ENCODE results near the gene RIBC2. TPM values are rescaled to one million over a fixed set of nuclear protein-coding genes. Genes with fewer than 3 reads are reported as not detected.

RIBC2 gene
- total and polyA plus RNA-seq, 2 of the 13 experiments (the other 11 are each of a cell fraction or from before 2014, with no cell fraction given) = 0.55 TPM; not detected in 1

- no peak for TF ChIP-seq ZBTB40 (IDR thresholded peaks at IDR 0.05)
- TF ChIP-seq ZBTB40 (CRISPR knock-in tag; IDR thresholded peaks at IDR 0.05) = peak; percentile 62; the same call in 1 of the 2 replicates
- peak; percentile 42; the same call in 1 of the 2 replicates for TF ChIP-seq GMEB1 (CRISPR knock-in tag; IDR thresholded peaks at IDR 0.05; ENCODE audit: borderline replicate concordance)
- TF ChIP-seq SSRP1 (CRISPR knock-in tag; IDR thresholded peaks at IDR 0.05) = no peak
- TF ChIP-seq ZFP91 (CRISPR knock-in tag; IDR thresholded peaks at IDR 0.05; ENCODE audit: borderline replicate concordance) = peak; percentile 20; the same call in 1 of the 2 replicates
- TF ChIP-seq KLF6 (CRISPR knock-in tag; IDR thresholded peaks at IDR 0.05) = no peak
- no peak for TF ChIP-seq ZNF773 (CRISPR knock-in tag; IDR thresholded peaks at IDR 0.05; ENCODE audit: borderline replicate concordance)
- TF ChIP-seq ZNF3 (CRISPR knock-in tag; IDR thresholded peaks at IDR 0.05) = no peak
- TF ChIP-seq FOXP4 (CRISPR knock-in tag; IDR thresholded peaks at IDR 0.05) = no peak
- TF ChIP-seq ZFP37 (CRISPR knock-in tag; IDR thresholded peaks at IDR 0.05; ENCODE audit: borderline replicate concordance) = no peak
- TF ChIP-seq SIN3B (IDR thresholded peaks at IDR 0.05; ENCODE audit: low read length) = no peak
- no peak for TF ChIP-seq ZNF543 (CRISPR knock-in tag; IDR thresholded peaks at IDR 0.05)
- no peak for TF ChIP-seq ZNF747 (CRISPR knock-in tag; IDR thresholded peaks at IDR 0.05; ENCODE audit: borderline replicate concordance)
- no peak for TF ChIP-seq ETV6 (CRISPR knock-in tag; conservative IDR thresholded peaks at IDR 0.05)
- TF ChIP-seq U2AF2 (IDR thresholded peaks at IDR 0.05; ENCODE audit: low read depth, low read length) = no peak
These were observed at the start of gene RIBC2, which contains the start of gene SMC1B (continued) for GRCh38 chr22:45413368-45414211.

All from HepG2 (cell line).